Uterus (tissue), 4 donors: ENCODE results near the gene SPINK5. TPM values are rescaled to one million over a fixed set of nuclear protein-coding genes. Genes with fewer than 3 reads are reported as not detected.

Source experiments
- DNase-seq, 2 donors: peaks; one replicate each; pipeline ENCODE4 v3.0.0-alpha.2; 2019 to 2020
- H3K27ac ChIP-seq, 2 donors: fragments of 200-600 bp; sonication (generic); 1 replicate in 1 of 2; 2 replicates in 1 of 2; pipeline ENCODE4 v1.5.1; 2016 to 2018
- H3K27me3 ChIP-seq, 2 donors: fragments of 200-600 bp; sonication (generic); one replicate each; pipeline ENCODE4 v1.5.1; 2018 to 2019; ENCODE audit warnings: control low read depth in 1 of 2
- H3K36me3 ChIP-seq, 2 donors: fragments of 200-600 bp; sonication (generic); one replicate each; pipeline ENCODE4 v1.5.1; 2019; ENCODE audit warnings: control low read depth in 1 of 2
- H3K4me1 ChIP-seq, 2 donors: fragments of 200-600 bp; sonication (generic); one replicate each; pipeline ENCODE4 v1.5.1; 2018 to 2019; ENCODE audit warnings: control low read depth in 1 of 2
- H3K4me3 ChIP-seq, 2 donors: fragments of 200-600 bp; sonication (generic); 1 replicate in 1 of 2; 2 replicates in 1 of 2; pipeline ENCODE4 v1.5.1; 2018 to 2019; ENCODE audit warnings: mild to moderate bottlenecking in 1 of 2
- H3K9me3 ChIP-seq, 2 donors: fragments of 200-600 bp; sonication (generic); one replicate each; pipeline ENCODE4 v1.5.1; 2019; ENCODE audit warnings: control low read depth in 1 of 2
- CTCF ChIP-seq, 4 experiments: fragments of 200-600 bp in 2 of 4; fragments of 450-650 bp in 2 of 4; sonication (generic) in 2 of 4; IDR thresholded peaks; one replicate each; pipeline ENCODE4 v1.5.1; 2016 to 2019; ENCODE audit warnings: antibody characterized with exemption in 4 of 4, mild to moderate bottlenecking in 2 of 4, moderate library complexity in 1 of 4
- POLR2A ChIP-seq, 2 donors: fragments of 450-650 bp; IDR thresholded peaks; one replicate each; pipeline ENCODE4 v1.6.1; 2016; ENCODE audit warnings: antibody characterized with exemption in 2 of 2, mild to moderate bottlenecking in 1 of 2, moderate library complexity in 1 of 2
- intact Hi-C: fragments of 100-400 bp; cut with DNase I; formaldehyde crosslinking; loops from one replicate; pipeline ENCODE4 v1.15.1; 2023; ENCODE audit warnings: low total_unique reads
- total RNA-seq, 4 donors: library from RNA; depleted of rRNA in 3 of 4; stranded (reverse); fragments of >200 nt in 3 of 4; gene quantifications; one replicate each; pipeline versions ENCODE4 v1.1.0 to v1.2.4, GENCODE V29; 2014 to 2023
- donor health status: DM: yes; HTN: yes; CAD: no.

The SPINK5 gene
- total RNA-seq, 4 donors from 2014 or later, result 0.73 to 4.6 TPM; not detected in 2

DNA sequence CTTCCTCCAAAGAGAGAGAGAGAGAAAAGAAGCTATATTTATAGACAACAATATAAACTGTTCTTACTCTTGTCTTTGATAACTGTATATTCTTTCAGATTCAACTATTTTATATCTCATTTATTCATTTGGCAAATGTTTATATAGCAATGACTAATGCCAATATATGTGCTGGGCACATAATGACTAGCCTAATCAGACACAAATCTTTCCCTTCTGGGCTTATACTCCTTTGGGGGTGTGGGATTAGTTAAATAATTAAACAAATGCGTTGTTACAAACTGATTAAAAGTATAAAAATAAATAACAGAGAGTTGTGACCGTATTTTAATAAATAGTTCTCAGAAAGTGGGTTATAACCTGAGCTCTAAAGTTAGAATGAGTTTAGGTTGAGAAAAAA lies 108.6 kb downstream of the SPINK5 start:
- H3K36me3 ChIP-seq, result no peaks in the 10 kb centered on the region
- intact Hi-C loops, result no loop called here
- no peaks in the 10 kb centered on the region for H3K4me1 ChIP-seq
- H3K27me3 ChIP-seq, result no peaks in the 10 kb centered on the region
- no peak for DNase-seq
- no peaks in the 10 kb centered on the region for H3K9me3 ChIP-seq
- H3K27ac ChIP-seq, result no peak overlapping the region
- H3K4me3 ChIP-seq, result no peak overlapping the region
- TF ChIP-seq POLR2A (IDR thresholded peaks at IDR 0.05) (no peak), CTCF (IDR thresholded peaks at IDR 0.05) (no peak)

DNA sequence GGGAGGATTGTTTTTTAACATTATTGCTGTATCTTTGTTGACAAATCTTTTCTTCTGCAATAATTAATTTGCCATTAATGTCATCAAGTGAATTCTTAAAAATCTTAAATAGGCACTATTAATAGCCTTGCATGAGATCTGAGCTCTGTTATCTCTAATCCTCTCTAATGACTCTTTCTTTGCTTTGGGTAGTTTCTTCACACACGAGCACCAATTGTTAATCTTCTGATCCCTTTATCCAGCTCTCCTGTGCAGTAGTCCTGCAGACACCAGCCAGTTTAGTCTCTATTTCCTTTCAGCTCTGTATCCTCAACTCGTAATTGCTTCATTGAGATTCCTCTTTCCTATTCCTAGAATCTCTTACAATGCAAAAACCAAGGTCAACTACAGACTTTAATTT lies 112.7 kb downstream of the SPINK5 start:
- H3K4me3 ChIP-seq, result no peak overlapping the region
- intact Hi-C loops, result no loop called here
- no peaks in the 10 kb centered on the region for H3K27me3 ChIP-seq
- no peaks in the 10 kb centered on the region for H3K4me1 ChIP-seq
- H3K36me3 ChIP-seq, result no peaks in the 10 kb centered on the region
- H3K9me3 ChIP-seq, result no peaks in the 10 kb centered on the region
- no peak for TF ChIP-seq CTCF (IDR thresholded peaks at IDR 0.05)
- TF ChIP-seq POLR2A (IDR thresholded peaks at IDR 0.05), result no peak
- no peak overlapping the region for H3K27ac ChIP-seq
- DNase-seq, result no peak

- TF ChIP-seq CTCF (IDR thresholded peaks at IDR 0.05), result no peak
- TF ChIP-seq POLR2A (IDR thresholded peaks at IDR 0.05), result no peak
- intact Hi-C loops, result no loop called here
- Histone ChIP-seq H3K27ac (no peak overlapping the region), H3K4me1 (no peaks in the 10 kb centered on the region), H3K36me3 (no peaks in the 10 kb centered on the region), H3K9me3 (no peaks in the 10 kb centered on the region), H3K27me3 (no peaks in the 10 kb centered on the region), H3K4me3 (no peak overlapping the region)
- no peak for DNase-seq
Observed at GRCh38 chr5:148177207-148177606, 113.4 kb downstream of the SPINK5 start.

DNA sequence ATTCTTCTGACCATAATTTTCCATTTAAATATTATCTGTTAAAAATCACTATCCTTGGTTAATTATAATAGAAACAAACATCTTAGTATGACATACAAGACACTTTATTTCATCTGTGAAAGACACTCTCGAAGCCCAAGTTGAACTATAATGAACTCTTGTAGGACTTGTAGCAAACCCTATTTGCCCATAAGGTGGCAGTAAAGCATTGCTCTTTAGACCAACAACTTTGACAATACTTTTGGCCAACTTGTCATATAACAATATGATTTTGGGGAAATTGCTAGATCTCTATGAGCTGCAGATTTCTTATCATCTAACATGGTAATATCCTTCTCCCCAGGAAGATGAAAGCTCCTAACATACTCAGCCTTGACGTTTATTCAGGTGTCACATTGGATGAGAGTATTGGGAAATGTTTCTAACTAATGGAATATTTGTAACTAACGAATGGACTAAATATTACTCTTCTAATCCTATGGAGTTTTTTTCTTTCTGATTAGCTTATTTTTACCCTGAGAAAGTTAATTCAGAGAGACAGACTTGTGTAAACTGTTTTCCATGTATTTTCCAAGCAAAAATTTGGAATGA lies 115.5 kb downstream of the SPINK5 start:
- no peak overlapping the region for H3K27ac ChIP-seq
- H3K4me3 ChIP-seq, result no peak overlapping the region
- no peak for DNase-seq
- no peaks in the 10 kb centered on the region for H3K9me3 ChIP-seq
- TF ChIP-seq POLR2A (IDR thresholded peaks at IDR 0.05), result no peak
- TF ChIP-seq CTCF (IDR thresholded peaks at IDR 0.05), result peak; percentile 23 to 57 (median 53)
- no peaks in the 10 kb centered on the region for H3K36me3 ChIP-seq
- H3K27me3 ChIP-seq, result no peaks in the 10 kb centered on the region
- intact Hi-C loops, result no loop called here
- H3K4me1 ChIP-seq, result no peaks in the 10 kb centered on the region

DNA sequence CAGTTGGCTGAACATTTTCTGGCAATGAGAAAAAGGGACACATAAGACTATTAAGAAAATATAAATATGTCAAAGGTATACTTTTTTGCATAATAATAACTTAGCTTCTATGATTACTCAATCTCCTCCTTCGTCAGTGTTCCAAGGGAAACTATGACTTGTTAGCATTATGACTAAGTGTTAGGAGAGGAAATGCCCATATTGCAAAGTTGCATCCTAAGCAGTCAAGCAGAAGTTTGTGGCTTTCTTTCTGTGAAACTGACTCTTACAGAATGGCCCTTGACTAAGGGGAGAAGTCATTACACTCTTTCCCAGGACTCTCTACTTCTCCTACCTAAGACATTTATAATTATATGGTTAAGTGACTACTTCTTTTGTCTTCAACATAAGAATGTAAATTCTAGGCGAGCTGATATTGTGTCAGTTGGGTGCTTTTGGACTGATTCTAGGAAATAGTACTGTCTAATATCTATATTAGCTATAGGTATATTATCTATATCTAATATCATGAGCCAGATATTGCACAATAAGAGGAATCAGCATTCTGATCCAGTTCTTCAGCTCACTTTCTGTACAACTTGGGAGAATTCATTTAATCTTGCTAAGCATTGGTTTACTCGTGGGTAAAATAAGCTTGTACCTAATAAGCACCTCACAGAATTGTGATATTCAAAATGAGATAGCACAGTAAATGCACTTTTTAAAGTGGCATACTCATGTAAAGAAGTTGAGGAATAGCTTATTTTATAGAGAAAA lies 122.6 kb downstream of the SPINK5 start:
- H3K4me1 ChIP-seq, result no peaks in the 10 kb centered on the region
- peaks cover 0 to 3% of the 10 kb centered on the region in 2 donors for H3K36me3 ChIP-seq
- H3K9me3 ChIP-seq, result no peaks in the 10 kb centered on the region
- TF ChIP-seq POLR2A (IDR thresholded peaks at IDR 0.05) (no peak), CTCF (IDR thresholded peaks at IDR 0.05) (no peak)
- H3K27ac ChIP-seq, result no peak overlapping the region
- no peak overlapping the region for H3K4me3 ChIP-seq
- DNase-seq, result no peak
- intact Hi-C loops, result no loop called here
- H3K27me3 ChIP-seq, result no peaks in the 10 kb centered on the region
